ENCODE data around the gene POLR2J.

The POLR2J gene

GRCh38 chr7:102449136-102449535 is 29.6 kb downstream of the POLR2J start:
- Histone ChIP-seq H2BK120ac (ENCODE audit: low read depth, low read length) (no peak overlapping the region), H2AFZ (ENCODE audit: low read depth, low read length) (no peak overlapping the region), H3K9ac (ENCODE audit: low read length) (no peak overlapping the region), H2AK5ac (ENCODE audit: low read length, severe bottlenecking) (no peak overlapping the region), H3K79me1 (replicated peaks; ENCODE audit: low read length, poor library complexity, severe bottlenecking) (peaks cover 3% of the 10 kb centered on the region), H3K36me3 (ENCODE audit: control insufficient read depth in 1 of 2, insufficient read depth in 2 of 2, low read depth in 1 of 2, low read length in 2 of 2) (peaks cover 20 to 28% of the 10 kb centered on the region in 2 experiments), H2BK12ac (ENCODE audit: low read length in 2 of 2) (no peak overlapping the region), H3K23ac (ENCODE audit: low read length in 2 of 2) (no peak overlapping the region), H4K8ac (ENCODE audit: low read length) (no peak overlapping the region), H3K4me3 (ENCODE audit: insufficient read depth in 1 of 2, low read depth in 1 of 2, low read length in 2 of 2) (no peak overlapping the region), H3K4me2 (ENCODE audit: low read length, poor library complexity, severe bottlenecking) (no peak overlapping the region), H3K4me1 (ENCODE audit: control insufficient read depth, insufficient read depth, low read depth, low read length) (peaks cover 19% of the 10 kb centered on the region), H2BK5ac (ENCODE audit: low read depth, low read length, poor library complexity, severe bottlenecking) (no peak overlapping the region), H4K91ac (ENCODE audit: low read length) (no peak overlapping the region), H3K14ac (ENCODE audit: low read length in 2 of 2) (no peak overlapping the region), H3K9me3 (ENCODE audit: control insufficient read depth, low read length) (no peaks in the 10 kb centered on the region), H3K27me3 (ENCODE audit: control insufficient read depth in 1 of 2, insufficient read depth in 1 of 2, low read length in 2 of 2) (no peaks in the 10 kb centered on the region), H3K27ac (ENCODE audit: low read length, poor library complexity, severe bottlenecking) (no peak overlapping the region), H2BK15ac (ENCODE audit: low read depth, poor library complexity, severe bottlenecking) (no peak overlapping the region), H3K18ac (ENCODE audit: low read depth in 1 of 2, low read length in 2 of 2) (no peak overlapping the region), H3K4ac (ENCODE audit: low read depth in 1 of 2, low read length in 2 of 2) (no peak overlapping the region)
- no peak for DNase-seq
- WGBS, result 98% methylated on average over 15 of the region's 15 CpGs

- no peak overlapping the region for H2BK5ac ChIP-seq (ENCODE audit: low read depth, low read length, poor library complexity, severe bottlenecking)
- no peak overlapping the region for H2BK12ac ChIP-seq (ENCODE audit: low read length in 2 of 2)
- no peak overlapping the region for H4K91ac ChIP-seq (ENCODE audit: low read length)
- H3K4ac ChIP-seq (ENCODE audit: low read depth in 1 of 2, low read length in 2 of 2), result no peak overlapping the region
- H3K18ac ChIP-seq (ENCODE audit: low read depth in 1 of 2, low read length in 2 of 2), result no peak overlapping the region
- H3K27ac ChIP-seq (ENCODE audit: low read length, poor library complexity, severe bottlenecking), result no peak overlapping the region
- no peak overlapping the region for H3K4me2 ChIP-seq (ENCODE audit: low read length, poor library complexity, severe bottlenecking)
- no peak overlapping the region for H3K23ac ChIP-seq (ENCODE audit: low read length in 2 of 2)
- H4K8ac ChIP-seq (ENCODE audit: low read length), result no peak overlapping the region
- H3K9ac ChIP-seq (ENCODE audit: low read length), result no peak overlapping the region
- H3K9me3 ChIP-seq (ENCODE audit: control insufficient read depth, low read length), result no peaks in the 10 kb centered on the region
- no peak overlapping the region for H2BK15ac ChIP-seq (ENCODE audit: low read depth, poor library complexity, severe bottlenecking)
- H2AFZ ChIP-seq (ENCODE audit: low read depth, low read length), result no peak overlapping the region
- H3K79me1 ChIP-seq (replicated peaks; ENCODE audit: low read length, poor library complexity, severe bottlenecking), result peaks cover 3% of the 10 kb centered on the region
- H3K4me3 ChIP-seq (ENCODE audit: insufficient read depth in 1 of 2, low read depth in 1 of 2, low read length in 2 of 2), result no peak overlapping the region
- WGBS, result 98% methylated on average over 14 of the region's 14 CpGs
- H3K27me3 ChIP-seq (ENCODE audit: control insufficient read depth in 1 of 2, insufficient read depth in 1 of 2, low read length in 2 of 2), result no peaks in the 10 kb centered on the region
- no peak overlapping the region for H3K14ac ChIP-seq (ENCODE audit: low read length in 2 of 2)
- H2BK120ac ChIP-seq (ENCODE audit: low read depth, low read length), result no peak overlapping the region
- H3K36me3 ChIP-seq (ENCODE audit: control insufficient read depth in 1 of 2, insufficient read depth in 2 of 2, low read depth in 1 of 2, low read length in 2 of 2), result peaks cover 20 to 30% of the 10 kb centered on the region in 2 experiments
- DNase-seq, result no peak
- H2AK5ac ChIP-seq (ENCODE audit: low read length, severe bottlenecking), result no peak overlapping the region
- peaks cover 19% of the 10 kb centered on the region for H3K4me1 ChIP-seq (ENCODE audit: control insufficient read depth, insufficient read depth, low read depth, low read length)
Observed at GRCh38 chr7:102447311-102447710, 31.4 kb downstream of the POLR2J start.

GRCh38 chr7:102446387-102447156 is 32.1 kb downstream of the POLR2J start:
- no peak overlapping the region for H3K23ac ChIP-seq (ENCODE audit: low read length in 2 of 2)
- no peak overlapping the region for H3K27ac ChIP-seq (ENCODE audit: low read length, poor library complexity, severe bottlenecking)
- H2BK15ac ChIP-seq (ENCODE audit: low read depth, poor library complexity, severe bottlenecking), result no peak overlapping the region
- H2BK5ac ChIP-seq (ENCODE audit: low read depth, low read length, poor library complexity, severe bottlenecking), result no peak overlapping the region
- no peak overlapping the region for H3K4me3 ChIP-seq (ENCODE audit: insufficient read depth in 1 of 2, low read depth in 1 of 2, low read length in 2 of 2)
- peaks cover 25 to 37% of the 10 kb centered on the region in 2 experiments for H3K36me3 ChIP-seq (ENCODE audit: control insufficient read depth in 1 of 2, insufficient read depth in 2 of 2, low read depth in 1 of 2, low read length in 2 of 2)
- no peak overlapping the region for H3K4me2 ChIP-seq (ENCODE audit: low read length, poor library complexity, severe bottlenecking)
- DNase-seq, result no peak
- no peak overlapping the region for H4K8ac ChIP-seq (ENCODE audit: low read length)
- no peak overlapping the region for H2BK120ac ChIP-seq (ENCODE audit: low read depth, low read length)
- no peak overlapping the region for H2BK12ac ChIP-seq (ENCODE audit: low read length in 2 of 2)
- H3K4me1 ChIP-seq (ENCODE audit: control insufficient read depth, insufficient read depth, low read depth, low read length), result peaks cover 20% of the 10 kb centered on the region
- no peak overlapping the region for H3K4ac ChIP-seq (ENCODE audit: low read depth in 1 of 2, low read length in 2 of 2)
- 97% methylated on average over 40 of the region's 41 CpGs for WGBS
- no peak overlapping the region for H4K91ac ChIP-seq (ENCODE audit: low read length)
- no peak overlapping the region for H3K18ac ChIP-seq (ENCODE audit: low read depth in 1 of 2, low read length in 2 of 2)
- no peak overlapping the region for H2AK5ac ChIP-seq (ENCODE audit: low read length, severe bottlenecking)
- no peaks in the 10 kb centered on the region for H3K9me3 ChIP-seq (ENCODE audit: control insufficient read depth, low read length)
- H3K14ac ChIP-seq (ENCODE audit: low read length in 2 of 2), result no peak overlapping the region
- H3K27me3 ChIP-seq (ENCODE audit: control insufficient read depth in 1 of 2, insufficient read depth in 1 of 2, low read length in 2 of 2), result no peaks in the 10 kb centered on the region
- no peak overlapping the region for H2AFZ ChIP-seq (ENCODE audit: low read depth, low read length)
- peaks cover 3% of the 10 kb centered on the region for H3K79me1 ChIP-seq (replicated peaks; ENCODE audit: low read length, poor library complexity, severe bottlenecking)
- no peak overlapping the region for H3K9ac ChIP-seq (ENCODE audit: low read length)

- no peak overlapping the region for H2BK5ac ChIP-seq (ENCODE audit: low read depth, low read length, poor library complexity, severe bottlenecking)
- no peak overlapping the region for H2AFZ ChIP-seq (ENCODE audit: low read depth, low read length)
- WGBS, result 75% methylated on average over 2 of the region's 2 CpGs
- H3K9ac ChIP-seq (ENCODE audit: low read length), result no peak overlapping the region
- H4K91ac ChIP-seq (ENCODE audit: low read length), result no peak overlapping the region
- no peak overlapping the region for H3K23ac ChIP-seq (ENCODE audit: low read length in 2 of 2)
- H3K4me2 ChIP-seq (ENCODE audit: low read length, poor library complexity, severe bottlenecking), result no peak overlapping the region
- H3K79me1 ChIP-seq (replicated peaks; ENCODE audit: low read length, poor library complexity, severe bottlenecking), result peaks cover 3% of the 10 kb centered on the region
- peaks cover 21% of the 10 kb centered on the region for H3K4me1 ChIP-seq (ENCODE audit: control insufficient read depth, insufficient read depth, low read depth, low read length)
- H3K18ac ChIP-seq (ENCODE audit: low read depth in 1 of 2, low read length in 2 of 2), result no peak overlapping the region
- H2BK15ac ChIP-seq (ENCODE audit: low read depth, poor library complexity, severe bottlenecking), result no peak overlapping the region
- no peak overlapping the region for H2AK5ac ChIP-seq (ENCODE audit: low read length, severe bottlenecking)
- H3K27ac ChIP-seq (ENCODE audit: low read length, poor library complexity, severe bottlenecking), result no peak overlapping the region
- DNase-seq, result no peak
- no peak overlapping the region for H2BK12ac ChIP-seq (ENCODE audit: low read length in 2 of 2)
- no peaks in the 10 kb centered on the region for H3K9me3 ChIP-seq (ENCODE audit: control insufficient read depth, low read length)
- no peak overlapping the region for H4K8ac ChIP-seq (ENCODE audit: low read length)
- H3K36me3 ChIP-seq (ENCODE audit: control insufficient read depth in 1 of 2, insufficient read depth in 2 of 2, low read depth in 1 of 2, low read length in 2 of 2), result peaks cover 27 to 38% of the 10 kb centered on the region in 2 experiments
- no peak overlapping the region for H2BK120ac ChIP-seq (ENCODE audit: low read depth, low read length)
- H3K4me3 ChIP-seq (ENCODE audit: insufficient read depth in 1 of 2, low read depth in 1 of 2, low read length in 2 of 2), result no peak overlapping the region
- H3K27me3 ChIP-seq (ENCODE audit: control insufficient read depth in 1 of 2, insufficient read depth in 1 of 2, low read length in 2 of 2), result no peaks in the 10 kb centered on the region
- H3K14ac ChIP-seq (ENCODE audit: low read length in 2 of 2), result no peak overlapping the region
- H3K4ac ChIP-seq (ENCODE audit: low read depth in 1 of 2, low read length in 2 of 2), result no peak overlapping the region
Observed at GRCh38 chr7:102445674-102446071, 33.0 kb downstream of the POLR2J start.
